Sigmoid colon (tissue), 7 donors: ENCODE data around the gene MYO5A. TPM values are rescaled to one million over a fixed set of nuclear protein-coding genes. Genes with fewer than 3 reads are reported as not detected.

Experiments used
- DNase-seq: peaks from one replicate; pipeline ENCODE4 v3.0.0-alpha.2; 2019
- H3K27ac ChIP-seq, 4 donors: fragments of 200-600 bp; sonication (generic); one replicate each; pipeline ENCODE4 v1.5.1; 2016 to 2019; ENCODE audit warnings: mild to moderate bottlenecking in 1 of 4
- H3K27me3 ChIP-seq, 3 donors: fragments of 200-600 bp; sonication (generic); one replicate each; pipeline ENCODE4 v1.5.1; 2019; ENCODE audit warnings: mild to moderate bottlenecking in 1 of 3
- H3K36me3 ChIP-seq, 4 donors: fragments of 200-600 bp; sonication (generic); one replicate each; pipeline ENCODE4 v1.5.1; 2016 to 2019
- H3K4me1 ChIP-seq, 4 donors: fragments of 200-600 bp; sonication (generic); one replicate each; pipeline ENCODE4 v1.5.1; 2017 to 2019
- H3K4me3 ChIP-seq, 4 donors: fragments of 200-600 bp; sonication (generic); one replicate each; pipeline ENCODE4 v1.5.1; 2017 to 2019; ENCODE audit warnings: mild to moderate bottlenecking in 2 of 4, moderate library complexity in 1 of 4
- H3K9me3 ChIP-seq, 4 donors: fragments of 200-600 bp in 3 of 4; sonication (generic) in 3 of 4; one replicate each; pipeline versions ENCODE4 v1.5.1 to v1.6.1; 2013 to 2019
- EP300 ChIP-seq, 4 donors: sonication (generic); formaldehyde crosslinking; IDR thresholded peaks; one replicate each; pipeline ENCODE4 v1.6.1; 2017; ENCODE audit warnings: antibody characterized with exemption in 4 of 4
- POLR2A ChIP-seq, 2 donors: fragments of 450-650 bp; IDR thresholded peaks; one replicate each; pipeline ENCODE4 v1.6.1; 2016; ENCODE audit warnings: antibody characterized with exemption in 2 of 2, mild to moderate bottlenecking in 2 of 2, moderate library complexity in 2 of 2
- POLR2AphosphoS5 ChIP-seq, 4 donors: sonication (generic); formaldehyde crosslinking; IDR thresholded peaks; one replicate each; pipeline ENCODE4 v1.6.1; 2017; ENCODE audit warnings: antibody characterized with exemption in 4 of 4
- WGBS, 2 donors: extraction: QIAGEN DNeasy Blood & Tissue Kit; methylation state at CpG; one replicate each; pipeline ENCODE4 v1.1.7; 2013; 5-methylcytosine and 5-hydroxymethylcytosine counted together
- intact Hi-C: fragments of 100-400 bp; cut with DNase I; formaldehyde crosslinking; loops from one replicate; pipeline ENCODE4 v1.15.1; 2023
- polyA plus RNA-seq, 3 donors: library from polyadenylated mRNA; stranded (reverse); fragments of 200-250 nt; gene quantifications; one replicate each; pipeline ENCODE4 v1.2.3, GENCODE V29; 2013
- total RNA-seq, 4 donors: library from RNA; depleted of rRNA; stranded (reverse); fragments of >200 nt; gene quantifications; one replicate each; pipeline ENCODE4 v1.1.0, GENCODE V29; 2016
- TF ChIP-seq, protein P1 (sequence below), 4 experiments: fragments of 450-650 bp in 3 of 4; fragments of 200-600 bp in 1 of 4; IDR thresholded peaks; one replicate each; pipeline ENCODE4 v1.5.1; 2016 to 2019; ENCODE audit warnings: antibody characterized with exemption in 4 of 4, mild to moderate bottlenecking in 3 of 4, moderate library complexity in 2 of 4
- donor health status: healthy with polysubstance abuse.
- donor health status: Bipolar disorder and iron deficiency.
- donor health status: healthy.

The MYO5A gene
- total and polyA plus RNA-seq, 7 donors, result 2.1 to 46.0 (median 23.5) TPM

DNA sequence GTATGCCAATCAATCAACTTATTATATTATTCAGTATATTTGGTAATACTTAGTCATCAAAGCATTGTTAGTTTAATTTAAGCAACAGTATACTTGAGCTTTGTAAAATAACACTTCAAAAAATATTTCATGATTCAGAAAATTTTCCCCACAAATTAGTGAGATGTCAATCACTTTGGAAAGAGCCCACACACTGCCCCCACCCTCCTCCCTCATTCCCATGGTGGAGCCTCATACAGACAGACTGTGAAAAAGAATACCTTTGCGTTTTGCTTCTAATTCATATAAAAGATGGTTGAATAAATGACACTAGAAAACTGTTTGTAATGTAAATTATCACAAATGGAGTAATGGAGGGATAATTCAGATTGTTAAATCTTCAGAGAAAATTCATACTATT lies 189.8 kb downstream of the MYO5A start:
- Histone ChIP-seq H3K4me1 (peaks cover 0 to 10% (median 2%) of the 10 kb centered on the region in 4 donors), H3K9me3 (no peaks in the 10 kb centered on the region), H3K27ac (no peak overlapping the region), H3K36me3 (peaks cover 0 to 36% (median 13%) of the 10 kb centered on the region in 4 donors), H3K27me3 (no peaks in the 10 kb centered on the region), H3K4me3 (no peak overlapping the region)
- WGBS, 2 donors, result 97 to 99% methylated on average over 1 of the region's 1 CpG
- intact Hi-C loops, result no loop called here
- TF ChIP-seq POLR2A (IDR thresholded peaks at IDR 0.05), result no peak
- TF ChIP-seq, protein P1, sequence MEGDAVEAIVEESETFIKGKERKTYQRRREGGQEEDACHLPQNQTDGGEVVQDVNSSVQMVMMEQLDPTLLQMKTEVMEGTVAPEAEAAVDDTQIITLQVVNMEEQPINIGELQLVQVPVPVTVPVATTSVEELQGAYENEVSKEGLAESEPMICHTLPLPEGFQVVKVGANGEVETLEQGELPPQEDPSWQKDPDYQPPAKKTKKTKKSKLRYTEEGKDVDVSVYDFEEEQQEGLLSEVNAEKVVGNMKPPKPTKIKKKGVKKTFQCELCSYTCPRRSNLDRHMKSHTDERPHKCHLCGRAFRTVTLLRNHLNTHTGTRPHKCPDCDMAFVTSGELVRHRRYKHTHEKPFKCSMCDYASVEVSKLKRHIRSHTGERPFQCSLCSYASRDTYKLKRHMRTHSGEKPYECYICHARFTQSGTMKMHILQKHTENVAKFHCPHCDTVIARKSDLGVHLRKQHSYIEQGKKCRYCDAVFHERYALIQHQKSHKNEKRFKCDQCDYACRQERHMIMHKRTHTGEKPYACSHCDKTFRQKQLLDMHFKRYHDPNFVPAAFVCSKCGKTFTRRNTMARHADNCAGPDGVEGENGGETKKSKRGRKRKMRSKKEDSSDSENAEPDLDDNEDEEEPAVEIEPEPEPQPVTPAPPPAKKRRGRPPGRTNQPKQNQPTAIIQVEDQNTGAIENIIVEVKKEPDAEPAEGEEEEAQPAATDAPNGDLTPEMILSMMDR (IDR thresholded peaks at IDR 0.05), result no peak
- TF ChIP-seq EP300 (IDR thresholded peaks at IDR 0.05), result no peak
- no peak for TF ChIP-seq POLR2AphosphoS5 (IDR thresholded peaks at IDR 0.05)
- no peak for DNase-seq

DNA sequence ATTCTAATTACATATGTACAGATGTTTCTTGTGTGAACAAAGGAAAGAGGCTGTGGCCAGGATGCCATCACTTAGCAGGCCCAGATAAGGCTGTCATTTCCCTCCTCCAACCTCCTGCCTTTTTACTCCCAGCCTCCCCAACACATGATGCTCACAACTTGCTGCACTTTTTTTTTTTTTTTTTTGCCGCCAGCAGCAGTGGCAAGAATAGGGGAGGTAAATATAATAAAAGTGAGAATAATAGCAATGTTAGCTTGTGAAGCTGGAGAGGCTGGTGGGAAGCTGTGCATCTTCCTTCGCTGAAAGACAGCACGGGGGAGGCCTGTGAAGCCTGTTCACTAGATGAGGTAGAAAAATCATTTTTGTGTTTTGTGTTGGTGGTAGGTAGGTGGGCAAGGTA lies 190.6 kb downstream of the MYO5A start:
- Histone ChIP-seq H3K4me1 (peaks cover 0 to 10% (median 2%) of the 10 kb centered on the region in 4 donors), H3K9me3 (no peaks in the 10 kb centered on the region), H3K4me3 (no peak overlapping the region), H3K36me3 (peaks cover 0 to 36% (median 13%) of the 10 kb centered on the region in 4 donors), H3K27ac (no peak overlapping the region), H3K27me3 (no peaks in the 10 kb centered on the region)
- DNase-seq, result no peak
- TF ChIP-seq POLR2A (IDR thresholded peaks at IDR 0.05), result no peak
- no peak for TF ChIP-seq POLR2AphosphoS5 (IDR thresholded peaks at IDR 0.05)
- TF ChIP-seq EP300 (IDR thresholded peaks at IDR 0.05), result no peak
- TF ChIP-seq, protein P1 (IDR thresholded peaks at IDR 0.05), result no peak
- intact Hi-C loops, result no loop called here
- WGBS, 2 donors, result 88 to 90% methylated on average over 3 of the region's 3 CpGs

DNA sequence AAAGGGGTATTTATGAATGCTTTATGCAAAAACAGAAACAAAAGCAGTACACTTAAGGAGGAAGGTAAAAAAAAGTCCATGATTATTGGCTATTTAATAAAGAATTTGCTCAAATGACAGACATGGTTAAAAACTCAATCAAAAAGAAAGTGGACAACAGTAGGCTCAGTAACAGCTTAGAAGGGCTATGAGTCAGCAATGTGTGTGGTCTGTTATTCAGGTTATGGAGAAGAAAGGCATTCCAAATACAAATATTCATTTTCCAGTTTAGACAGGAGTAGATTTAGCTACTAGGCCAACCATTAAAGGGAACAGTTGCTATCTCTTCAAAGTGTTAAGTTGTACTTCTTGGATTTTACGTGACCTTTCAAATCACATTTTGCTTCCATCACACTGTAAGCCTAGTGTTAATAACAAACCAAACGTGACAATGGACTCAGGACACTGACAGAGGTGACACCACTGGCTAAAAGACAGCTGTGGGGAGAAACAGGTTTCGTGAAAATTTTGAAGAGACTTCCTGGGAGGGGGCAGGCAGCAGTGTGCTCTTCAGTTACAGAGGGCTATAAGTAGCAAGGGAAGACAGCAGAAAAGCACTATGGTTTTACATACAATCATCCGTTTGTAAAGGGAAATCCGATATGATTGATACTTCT lies 191.4 kb downstream of the MYO5A start:
- WGBS, 2 donors, result 84 to 91% methylated on average over 5 of the region's 5 CpGs
- Histone ChIP-seq H3K4me1 (peaks cover 0 to 10% (median 2%) of the 10 kb centered on the region in 4 donors), H3K27ac (no peak overlapping the region), H3K27me3 (no peaks in the 10 kb centered on the region), H3K36me3 (peaks cover 0 to 32% (median 13%) of the 10 kb centered on the region in 4 donors), H3K4me3 (no peak overlapping the region), H3K9me3 (no peaks in the 10 kb centered on the region)
- TF ChIP-seq, protein P1 (IDR thresholded peaks at IDR 0.05), result no peak
- no peak for TF ChIP-seq POLR2AphosphoS5 (IDR thresholded peaks at IDR 0.05)
- no peak for DNase-seq
- intact Hi-C loops, result no loop called here

DNA sequence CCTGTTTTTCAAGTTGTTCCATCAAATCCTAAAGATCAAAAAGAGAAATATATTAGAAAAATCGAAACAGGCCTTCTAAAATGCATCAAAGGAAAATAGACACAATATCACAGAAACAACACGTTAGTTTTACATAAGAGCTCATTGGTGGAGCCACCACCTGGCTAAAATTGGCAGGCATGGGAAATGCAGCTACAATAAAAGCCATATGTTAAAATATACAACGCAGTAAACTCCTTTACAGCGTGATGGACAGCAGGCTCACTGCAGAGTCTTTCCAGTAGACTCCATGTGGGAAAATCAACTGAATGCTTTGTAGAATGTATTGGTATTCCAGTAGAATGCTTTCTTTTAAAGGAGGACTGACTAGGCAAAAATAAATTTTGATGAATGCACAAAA lies 192.2 kb downstream of the MYO5A start:
- no peaks in the 10 kb centered on the region for H3K9me3 ChIP-seq
- WGBS, 2 donors, result 15 to 60% methylated on average over 4 of the region's 4 CpGs
- H3K27me3 ChIP-seq, result no peaks in the 10 kb centered on the region
- peaks cover 0 to 27% (median 13%) of the 10 kb centered on the region in 4 donors for H3K36me3 ChIP-seq
- intact Hi-C loops, result no loop called here
- no peak for DNase-seq
- H3K27ac ChIP-seq, result no peak overlapping the region
- H3K4me3 ChIP-seq, result no peak overlapping the region
- peaks cover 0 to 10% (median 2%) of the 10 kb centered on the region in 4 donors for H3K4me1 ChIP-seq
- no peak for TF ChIP-seq POLR2AphosphoS5 (IDR thresholded peaks at IDR 0.05)
- TF ChIP-seq EP300 (IDR thresholded peaks at IDR 0.05), result no peak
- TF ChIP-seq POLR2A (IDR thresholded peaks at IDR 0.05), result no peak
- TF ChIP-seq, protein P1 (IDR thresholded peaks at IDR 0.05), result no peak
